A549 (cell line): ENCODE measurements around the gene POR. TPM values are rescaled to one million over a fixed set of nuclear protein-coding genes. Genes with fewer than 3 reads are reported as not detected.
"Not testable (repeated sequence)": the region's sequence is repeated elsewhere in the genome, so short reads cannot be mapped to it uniquely, and the experiment has no call there.

Experiments
- ATAC-seq, 2 experiments: fragments of 200-7000 bp in 1 of 2; fragments of >200 bp in 1 of 2; cut with Nextera tagmentation in 1 of 2; cut with Tn5 transposase in 1 of 2; 3 replicates each; pipeline versions ENCODE4 v1.8.0 to v1.9.1; 2018 to 2020; ENCODE audit warnings: mild to moderate bottlenecking in 1 of 2, moderate library complexity in 1 of 2
- CTCF ChIA-PET: fragments of 300-600 bp; sonication (Branson Sonifier 250); formaldehyde crosslinking; extraction: SDS; loops from one replicate; lab custom pipeline; 2021; ENCODE audit warnings: antibody characterized with exemption, inconsistent platforms; lab: Yijun Ruan, JAX
- POLR2A ChIA-PET: fragments of 350-600 bp; formaldehyde crosslinking; extraction: SDS; loops from one replicate; lab custom pipeline; 2021; ENCODE audit warnings: antibody characterized with exemption, inconsistent platforms; lab: Yijun Ruan, JAX
- DNase-seq, 2 experiments: peaks; one replicate each; pipeline versions ENCODE4 v3.0.0 to v3.0.0-alpha.2; 2011 to 2016; ENCODE audit warnings: low read depth in 1 of 2, low spot score in 1 of 2
- FAIRE-seq: peaks from 2 replicates; lab custom pipeline; 2011; peaks lifted over from hg19 to GRCh38; lab: Jason Lieb, UNC
- H3K27ac ChIP-seq, 2 experiments: fragments of >200 bp; sonication (Bioruptor Twin); formaldehyde crosslinking; 3 replicates each; pipeline ENCODE4 v1.5.1; 2016 to 2017
- H3K4me1 ChIP-seq: fragments of >200 bp; sonication (Bioruptor Twin); formaldehyde crosslinking; 3 replicates; pipeline ENCODE4 v1.6.1; 2016
- H3K4me2 ChIP-seq: fragments of >200 bp; sonication (Bioruptor Twin); formaldehyde crosslinking; 3 replicates; pipeline ENCODE4 v1.6.1; 2016
- H3K4me3 ChIP-seq: fragments of >200 bp; sonication (Bioruptor Twin); formaldehyde crosslinking; 3 replicates; pipeline ENCODE4 v1.5.1; 2016
- H3K9me3 ChIP-seq: fragments of >200 bp; sonication (Bioruptor Twin); formaldehyde crosslinking; 3 replicates; pipeline ENCODE4 v1.6.1; 2016
- CBX2 ChIP-seq: fragments of 200-600 bp; sonication (generic); IDR thresholded peaks from 2 replicates; pipeline ENCODE4 v1.6.1; 2016; ENCODE audit warnings: low read depth, mild to moderate bottlenecking, borderline replicate concordance
- CBX8 ChIP-seq: fragments of 200-600 bp; sonication (generic); IDR thresholded peaks from 2 replicates; pipeline ENCODE4 v1.6.1; 2016
- EHF ChIP-seq: fragments of 250-450 bp; sonication (Bioruptor Pico); IDR thresholded peaks from 2 replicates; pipeline ENCODE4 v1.5.0; 2020; ENCODE audit warnings: mild to moderate bottlenecking
- EHMT2 ChIP-seq: fragments of 200-600 bp; sonication (generic); IDR thresholded peaks from 2 replicates; pipeline ENCODE4 v1.6.1; 2016; ENCODE audit warnings: antibody characterized with exemption, low read depth, mild to moderate bottlenecking, moderate library complexity
- EP300 ChIP-seq, 2 experiments: fragments of >200 bp; sonication (Bioruptor Twin); formaldehyde crosslinking; IDR thresholded peaks; 2 replicates in 1 of 2; 3 replicates in 1 of 2; pipeline ENCODE4 v1.6.1; 2016 to 2017
- FOSB ChIP-seq: fragments of 250-450 bp; sonication (Bioruptor Pico); IDR thresholded peaks from 2 replicates; pipeline ENCODE4 v1.5.0; 2020; ENCODE audit warnings: mild to moderate bottlenecking, moderate library complexity
- GATA3 ChIP-seq: IDR thresholded peaks from 2 replicates; pipeline ENCODE4 v1.6.1; 2012; ENCODE audit warnings: borderline replicate concordance
- HOXB5 ChIP-seq: fragments of 250-450 bp; sonication (Bioruptor Pico); IDR thresholded peaks from 2 replicates; pipeline ENCODE4 v1.5.0; 2020; ENCODE audit warnings: mild to moderate bottlenecking, moderate library complexity
- JUNB ChIP-seq: fragments of >200 bp; sonication (Bioruptor Twin); formaldehyde crosslinking; IDR thresholded peaks from 2 replicates; pipeline ENCODE4 v1.6.1; 2016
- KDM1A ChIP-seq: fragments of 200-600 bp; sonication (generic); IDR thresholded peaks from 2 replicates; pipeline ENCODE4 v1.6.1; 2016; ENCODE audit warnings: low read depth, mild to moderate bottlenecking
- KDM5A ChIP-seq: fragments of 200-600 bp; sonication (generic); IDR thresholded peaks from 2 replicates; pipeline ENCODE4 v1.6.1; 2016; ENCODE audit warnings: antibody characterized with exemption, mild to moderate bottlenecking
- MAFK ChIP-seq: fragments of 450-650 bp; IDR thresholded peaks from 2 replicates; pipeline ENCODE4 v1.6.1; 2014; ENCODE audit not compliant: partially characterized antibody
- MYC ChIP-seq: IDR thresholded peaks from 2 replicates; pipeline ENCODE4 v1.6.1; 2012; ENCODE audit warnings: mild to moderate bottlenecking, inconsistent platforms, low read length, improper control_type of control experiment, borderline replicate concordance
- NFE2L2 ChIP-seq: fragments of 150-350 bp; conservative IDR thresholded peaks from 2 replicates; pipeline ENCODE4 v1.6.1; 2014; ENCODE audit warnings: low read length
- POLR2AphosphoS2 ChIP-seq: conservative IDR thresholded peaks from 2 replicates; pipeline ENCODE4 v1.6.1; 2012; ENCODE audit warnings: low read length, improper control_type of control experiment, inconsistent platforms
- RCOR1 ChIP-seq: fragments of 150-350 bp; IDR thresholded peaks from 2 replicates; pipeline ENCODE4 v1.6.1; 2014; ENCODE audit warnings: antibody characterized with exemption, low read length, low read depth
- RFX5 ChIP-seq: fragments of 450-650 bp; IDR thresholded peaks from 2 replicates; pipeline ENCODE4 v1.7.1; 2014; ENCODE audit warnings: antibody characterized with exemption, mild to moderate bottlenecking, moderate library complexity
- SMC3 ChIP-seq: fragments of >200 bp; sonication (Bioruptor Twin); formaldehyde crosslinking; IDR thresholded peaks from 3 replicates; pipeline ENCODE4 v1.6.1; 2018; ENCODE audit warnings: inconsistent platforms
- SREBF2 ChIP-seq: fragments of 450-650 bp; IDR thresholded peaks from 2 replicates; pipeline ENCODE4 v1.6.1; 2014; ENCODE audit warnings: mild to moderate bottlenecking, moderate library complexity
- TP53 ChIP-seq: fragments of 250-450 bp; sonication (Bioruptor Pico); IDR thresholded peaks from 2 replicates; pipeline ENCODE4 v1.5.0; 2021; ENCODE audit warnings: mild to moderate bottlenecking, moderate library complexity
- ZC3H11A ChIP-seq: fragments of 450-650 bp; IDR thresholded peaks from 2 replicates; pipeline ENCODE4 v1.6.1; 2014; ENCODE audit warnings: antibody characterized with exemption, mild to moderate bottlenecking
- ZSCAN20 ChIP-seq: fragments of 250-450 bp; sonication (Bioruptor Pico); IDR thresholded peaks from 2 replicates; pipeline ENCODE4 v1.8.0; 2022; ENCODE audit warnings: mild to moderate bottlenecking, moderate library complexity
- WGBS: methylation state at CpG from one replicate; pipeline ENCODE4 v1.1.6; 2017; ENCODE audit errors: missing lambda C conversion rate; 5-methylcytosine and 5-hydroxymethylcytosine counted together
- polyA plus RNA-seq, 4 experiments: library from polyadenylated mRNA; depleted of rRNA in 3 of 4; stranded (reverse); fragments of >200 nt; fragmentation: RNase III in 1 of 4; extraction: RNeasy Plus Mini Kit Qiagen cat#74134 plus additional on column Dnase treatment in 1 of 4; gene quantifications; 2 replicates in 3 of 4; 3 replicates in 1 of 4; pipeline ENCODE4 v1.2.3, GENCODE V29; 2011 to 2017
- TF ChIP-seq, protein P1 (sequence below): fragments of 200-600 bp; sonication (generic); IDR thresholded peaks from 2 replicates; pipeline ENCODE4 v1.6.1; 2016; ENCODE audit warnings: antibody characterized with exemption, mild to moderate bottlenecking, moderate library complexity
- TF ChIP-seq, protein P2 (sequence below): IDR thresholded peaks from 2 replicates; pipeline ENCODE4 v1.6.1; 2012; ENCODE audit warnings: low read depth, borderline replicate concordance
- TF ChIP-seq, protein P3 (sequence below): fragments of 250-450 bp; sonication (Bioruptor Pico); IDR thresholded peaks from 2 replicates; pipeline ENCODE4 v1.5.0; 2020; ENCODE audit warnings: low read depth, mild to moderate bottlenecking, moderate library complexity
- TF ChIP-seq, protein P4 (sequence below): fragments of >200 bp; sonication (Bioruptor Twin); formaldehyde crosslinking; IDR thresholded peaks from 2 replicates; pipeline ENCODE4 v1.6.1; 2016

POR gene
- polyA plus RNA-seq, 2 of the 4 experiments (the other 2 are of a cell fraction) = 71.1 to 109 TPM

DNA sequence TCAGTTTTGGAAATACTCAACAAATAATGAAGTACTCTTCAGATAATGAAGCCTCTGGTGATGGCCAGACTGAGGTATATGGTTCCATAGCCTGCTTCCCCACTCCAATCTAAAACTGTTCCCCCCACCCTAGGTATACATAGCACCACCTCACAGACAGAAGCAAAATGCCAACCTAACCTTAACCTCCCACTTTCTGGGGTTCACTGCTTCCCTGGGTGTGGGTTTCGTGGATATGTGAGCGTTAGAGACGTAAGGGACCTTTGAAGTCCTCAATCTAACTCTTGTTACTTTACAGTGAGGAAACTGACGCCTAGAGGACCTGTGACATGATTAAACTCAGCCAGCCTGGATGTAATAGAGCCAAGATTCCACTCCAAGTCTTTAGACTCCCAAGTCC lies 34.7 kb upstream of the POR start:
- Histone ChIP-seq H3K4me3 (peak overlapping the region; percentile 77; the same call in 2 of the 3 replicates), H3K27ac (peak overlapping the region; percentile 93; a peak in 4 of 6 replicates)
- 82% methylated on average over 4 of the region's 4 CpGs for WGBS
- ATAC-seq (no peak), DNase-seq (no peak)
- TF ChIP-seq CBX8 (no peak), MAFK (no peak), EHF (CRISPR knock-in tag) (no peak), HOXB5 (CRISPR knock-in tag) (no peak), JUNB (no peak), GATA3 (no peak), RFX5 (no peak), KDM1A (no peak), EP300 (IDR thresholded peaks at IDR 0.05) (no peak), ZSCAN20 (CRISPR knock-in tag) (no peak), SREBF2 (no peak)
- TF ChIP-seq, protein P1, sequence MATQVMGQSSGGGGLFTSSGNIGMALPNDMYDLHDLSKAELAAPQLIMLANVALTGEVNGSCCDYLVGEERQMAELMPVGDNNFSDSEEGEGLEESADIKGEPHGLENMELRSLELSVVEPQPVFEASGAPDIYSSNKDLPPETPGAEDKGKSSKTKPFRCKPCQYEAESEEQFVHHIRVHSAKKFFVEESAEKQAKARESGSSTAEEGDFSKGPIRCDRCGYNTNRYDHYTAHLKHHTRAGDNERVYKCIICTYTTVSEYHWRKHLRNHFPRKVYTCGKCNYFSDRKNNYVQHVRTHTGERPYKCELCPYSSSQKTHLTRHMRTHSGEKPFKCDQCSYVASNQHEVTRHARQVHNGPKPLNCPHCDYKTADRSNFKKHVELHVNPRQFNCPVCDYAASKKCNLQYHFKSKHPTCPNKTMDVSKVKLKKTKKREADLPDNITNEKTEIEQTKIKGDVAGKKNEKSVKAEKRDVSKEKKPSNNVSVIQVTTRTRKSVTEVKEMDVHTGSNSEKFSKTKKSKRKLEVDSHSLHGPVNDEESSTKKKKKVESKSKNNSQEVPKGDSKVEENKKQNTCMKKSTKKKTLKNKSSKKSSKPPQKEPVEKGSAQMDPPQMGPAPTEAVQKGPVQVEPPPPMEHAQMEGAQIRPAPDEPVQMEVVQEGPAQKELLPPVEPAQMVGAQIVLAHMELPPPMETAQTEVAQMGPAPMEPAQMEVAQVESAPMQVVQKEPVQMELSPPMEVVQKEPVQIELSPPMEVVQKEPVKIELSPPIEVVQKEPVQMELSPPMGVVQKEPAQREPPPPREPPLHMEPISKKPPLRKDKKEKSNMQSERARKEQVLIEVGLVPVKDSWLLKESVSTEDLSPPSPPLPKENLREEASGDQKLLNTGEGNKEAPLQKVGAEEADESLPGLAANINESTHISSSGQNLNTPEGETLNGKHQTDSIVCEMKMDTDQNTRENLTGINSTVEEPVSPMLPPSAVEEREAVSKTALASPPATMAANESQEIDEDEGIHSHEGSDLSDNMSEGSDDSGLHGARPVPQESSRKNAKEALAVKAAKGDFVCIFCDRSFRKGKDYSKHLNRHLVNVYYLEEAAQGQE = no peak
- TF ChIP-seq, all 56 proteins: peak for 0
- Histone ChIP-seq H3K4me2 (peak overlapping the region; percentile 76), H3K9me3 (no peaks in the 10 kb centered on the region), H3K4me1 (peaks cover 14% of the 10 kb centered on the region)
- CTCF ChIA-PET = no interaction called here
- POLR2A ChIA-PET = no interaction called here
- FAIRE-seq = no peak

DNA sequence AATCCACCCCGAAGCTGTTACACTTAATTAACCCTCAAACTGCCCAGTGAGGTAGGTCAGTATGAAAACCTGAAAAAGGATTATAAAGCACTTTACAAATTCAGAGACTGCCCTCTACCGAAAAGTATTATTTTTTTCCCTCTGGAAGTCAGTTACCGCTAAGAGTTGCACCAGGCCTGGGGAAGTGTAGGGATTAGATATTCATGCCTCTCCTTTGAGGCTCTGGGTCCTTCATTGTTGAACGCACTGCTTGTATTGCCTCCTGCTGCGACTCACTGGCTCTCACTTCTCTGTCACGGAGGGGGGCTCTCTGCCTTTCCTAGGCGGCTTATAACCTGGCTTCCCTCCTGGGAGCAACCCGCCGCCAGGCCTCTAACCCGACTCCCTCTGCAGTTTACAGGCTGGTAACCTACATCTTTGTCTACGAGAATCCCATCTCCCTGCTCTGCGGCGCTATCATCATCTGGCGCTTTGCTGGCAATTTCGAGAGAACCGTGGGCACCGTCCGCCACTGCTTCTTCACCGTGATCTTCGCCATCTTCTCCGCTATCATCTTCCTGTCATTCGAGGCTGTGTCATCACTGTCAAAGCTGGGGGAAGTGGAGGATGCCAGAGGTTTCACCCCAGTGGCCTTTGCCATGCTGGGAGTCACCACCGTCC lies 33.4 kb upstream of the POR start:
- H3K4me1 ChIP-seq = peaks cover 14% of the 10 kb centered on the region
- FAIRE-seq (no peak), ATAC-seq (no peak), DNase-seq (no peak)
- no peak overlapping the region for H3K27ac ChIP-seq
- CTCF ChIA-PET = interaction anchor here (0.7 kb wide), 1 partner anchor 430 kb away, joined by 3 read pairs; no protein-coding TSS in a partner anchor
- H3K4me2 ChIP-seq = no peak overlapping the region
- no peak for TF ChIP-seq JUNB
- TF ChIP-seq SREBF2 = no peak
- TF ChIP-seq, protein P2, sequence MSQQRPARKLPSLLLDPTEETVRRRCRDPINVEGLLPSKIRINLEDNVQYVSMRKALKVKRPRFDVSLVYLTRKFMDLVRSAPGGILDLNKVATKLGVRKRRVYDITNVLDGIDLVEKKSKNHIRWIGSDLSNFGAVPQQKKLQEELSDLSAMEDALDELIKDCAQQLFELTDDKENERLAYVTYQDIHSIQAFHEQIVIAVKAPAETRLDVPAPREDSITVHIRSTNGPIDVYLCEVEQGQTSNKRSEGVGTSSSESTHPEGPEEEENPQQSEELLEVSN = no peak
- H3K9me3 ChIP-seq = no peaks in the 10 kb centered on the region
- WGBS = 93% methylated on average over 23 of the region's 23 CpGs
- POLR2A ChIA-PET = no interaction called here
- H3K4me3 ChIP-seq = no peak overlapping the region

DNA sequence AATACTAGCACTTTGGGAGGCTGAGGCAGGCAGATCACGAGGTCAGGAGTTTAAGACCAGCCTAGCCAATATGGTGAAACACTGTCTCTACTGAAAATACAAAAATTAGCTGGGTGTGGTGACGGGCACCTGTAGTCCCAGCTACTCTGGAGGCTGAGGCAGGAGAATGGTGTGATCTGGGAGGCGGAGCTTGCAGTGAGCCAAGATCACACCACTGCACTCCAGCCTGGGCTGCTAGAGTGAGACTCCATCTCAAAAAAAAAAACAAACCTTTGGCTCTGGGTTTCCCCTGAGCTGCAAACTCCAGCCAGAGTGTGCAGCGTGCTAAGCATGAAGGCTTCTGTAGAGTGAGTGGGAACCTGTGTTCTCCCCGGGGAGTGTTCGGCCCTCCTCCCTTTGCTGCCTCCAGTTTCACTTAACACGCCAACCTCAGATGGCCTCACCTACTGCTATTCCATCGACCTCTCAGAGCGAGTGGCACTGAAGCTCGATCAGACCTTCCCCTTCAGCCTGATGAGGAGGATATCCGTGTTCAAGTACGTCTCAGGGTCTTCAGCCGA lies 31.6 kb upstream of the POR start:
- ATAC-seq, H3K4me3 ChIP-seq, FAIRE-seq, POLR2A ChIA-PET, DNase-seq, H3K27ac ChIP-seq, H3K4me2 ChIP-seq, H3K9me3 ChIP-seq: not testable (repeated sequence)
- H3K4me1 ChIP-seq = peaks cover 10% of the 10 kb centered on the region
- WGBS = 95% methylated on average over 13 of the region's 13 CpGs
- CTCF ChIA-PET = interaction anchor here (0.5 to 1.0 kb wide), 2 partner anchors 27 to 36 kb away, joined by 3 to 4 read pairs; no protein-coding TSS in a partner anchor

DNA sequence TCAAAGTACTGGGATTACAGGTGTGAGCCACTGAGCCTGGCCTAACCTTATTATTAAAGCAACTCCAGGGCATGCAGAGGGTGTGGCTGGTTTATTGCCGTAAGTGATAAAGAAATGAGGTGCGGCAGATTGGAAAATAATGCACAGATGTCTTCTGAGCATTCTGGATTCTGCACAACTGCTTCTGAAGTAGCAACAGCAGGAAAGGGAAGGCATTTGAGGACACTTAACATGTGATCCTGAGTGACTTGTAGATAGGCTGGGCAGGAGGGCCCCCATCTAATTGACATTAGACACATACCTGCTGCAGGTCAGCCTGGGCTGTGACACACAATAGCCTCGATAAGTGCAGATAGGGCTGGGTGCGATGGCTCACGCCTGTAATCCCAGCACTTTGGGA lies 30.5 kb upstream of the POR start:
- WGBS = 93% methylated on average over 5 of the region's 5 CpGs
- no peak for FAIRE-seq
- DNase-seq = no peak
- POLR2A ChIA-PET = no interaction called here
- Histone ChIP-seq H3K9me3 (no peaks in the 10 kb centered on the region), H3K4me3 (no peak overlapping the region), H3K4me1 (peaks cover 8% of the 10 kb centered on the region), H3K27ac (no peak overlapping the region), H3K4me2 (no peak overlapping the region)
- ATAC-seq = no peak
- CTCF ChIA-PET = interaction anchor here (1.8 to 1.9 kb wide), 2 partner anchors 18 to 136 kb away, joined by 6 to 7 read pairs; no protein-coding TSS in a partner anchor
- TF ChIP-seq CBX2 = no peak
- TF ChIP-seq POLR2AphosphoS2 = no peak
- TF ChIP-seq EHMT2 = no peak
- TF ChIP-seq, protein P3, sequence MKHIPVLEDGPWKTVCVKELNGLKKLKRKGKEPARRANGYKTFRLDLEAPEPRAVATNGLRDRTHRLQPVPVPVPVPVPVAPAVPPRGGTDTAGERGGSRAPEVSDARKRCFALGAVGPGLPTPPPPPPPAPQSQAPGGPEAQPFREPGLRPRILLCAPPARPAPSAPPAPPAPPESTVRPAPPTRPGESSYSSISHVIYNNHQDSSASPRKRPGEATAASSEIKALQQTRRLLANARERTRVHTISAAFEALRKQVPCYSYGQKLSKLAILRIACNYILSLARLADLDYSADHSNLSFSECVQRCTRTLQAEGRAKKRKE (CRISPR knock-in tag) = no peak
- TF ChIP-seq, protein P4, sequence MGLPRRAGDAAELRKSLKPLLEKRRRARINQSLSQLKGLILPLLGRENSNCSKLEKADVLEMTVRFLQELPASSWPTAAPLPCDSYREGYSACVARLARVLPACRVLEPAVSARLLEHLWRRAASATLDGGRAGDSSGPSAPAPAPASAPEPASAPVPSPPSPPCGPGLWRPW = no peak
- no peak for TF ChIP-seq NFE2L2
- TF ChIP-seq FOSB (CRISPR knock-in tag) = no peak
- no peak for TF ChIP-seq ZC3H11A
- TF ChIP-seq MYC = no peak
- no peak for TF ChIP-seq KDM1A
- TF ChIP-seq EP300 (IDR thresholded peaks at IDR 0.05) = no peak
- TF ChIP-seq TP53 (CRISPR knock-in tag) = no peak
- no peak for TF ChIP-seq SMC3
- TF ChIP-seq ZSCAN20 (CRISPR knock-in tag) = no peak
- no peak for TF ChIP-seq RCOR1
- no peak for TF ChIP-seq KDM5A
- no peak for TF ChIP-seq JUNB
